ENCODE measurements around the gene OXSR1.
"Not testable (repeated sequence)": the region's sequence is repeated elsewhere in the genome, so short reads cannot be mapped to it uniquely, and the experiment has no call there.

OXSR1 gene

GRCh38 chr3:38153221-38153620, 12.1 kb upstream of the OXSR1 start:
- DNase-seq (ENCODE audit: low read depth): no peak
- no peak for TF ChIP-seq CTCF (IDR thresholded peaks at IDR 0.05; ENCODE audit: insufficient read depth, low read depth, low read length, missing control alignments)
- H3K4me3 ChIP-seq (ENCODE audit: low read depth, low read length): no peak overlapping the region

GRCh38 chr3:38154033-38154494, 11.3 kb upstream of the OXSR1 start:
- H3K4me3 ChIP-seq (ENCODE audit: low read depth, low read length): no peak overlapping the region
- no peak for TF ChIP-seq CTCF (IDR thresholded peaks at IDR 0.05; ENCODE audit: insufficient read depth, low read depth, low read length, missing control alignments)
- DNase-seq (ENCODE audit: low read depth): no peak

- no peak overlapping the region for H3K4me3 ChIP-seq (ENCODE audit: low read depth, low read length)
- peak; percentile 32 for DNase-seq (ENCODE audit: low read depth)
- TF ChIP-seq CTCF (IDR thresholded peaks at IDR 0.05; ENCODE audit: insufficient read depth, low read depth, low read length, missing control alignments): no peak
Observed at GRCh38 chr3:38154625-38155255, 10.6 kb upstream of the OXSR1 start.

- no peak for TF ChIP-seq CTCF (IDR thresholded peaks at IDR 0.05; ENCODE audit: insufficient read depth, low read depth, low read length, missing control alignments)
- DNase-seq (ENCODE audit: low read depth): no peak
Observed at GRCh38 chr3:38155825-38156224, 9.5 kb upstream of the OXSR1 start.

GRCh38 chr3:38157117-38157516, 8.2 kb upstream of the OXSR1 start:
- H3K4me3 ChIP-seq (ENCODE audit: low read depth, low read length): no peak overlapping the region
- TF ChIP-seq CTCF (IDR thresholded peaks at IDR 0.05; ENCODE audit: insufficient read depth, low read depth, low read length, missing control alignments): no peak
- DNase-seq (ENCODE audit: low read depth): no peak

More at GRCh38 chr3:38155825-38156224, 9.5 kb upstream of the OXSR1 start:
- no peak overlapping the region for H3K4me3 ChIP-seq (ENCODE audit: low read depth, low read length)

GRCh38 chr3:38157595-38157994, 7.7 kb upstream of the OXSR1 start:
- DNase-seq (ENCODE audit: low read depth): no peak
- no peak overlapping the region for H3K4me3 ChIP-seq (ENCODE audit: low read depth, low read length)
- no peak for TF ChIP-seq CTCF (IDR thresholded peaks at IDR 0.05; ENCODE audit: insufficient read depth, low read depth, low read length, missing control alignments)

- no peak for DNase-seq (ENCODE audit: low read depth)
- TF ChIP-seq CTCF (IDR thresholded peaks at IDR 0.05; ENCODE audit: insufficient read depth, low read depth, low read length, missing control alignments): no peak
- H3K4me3 ChIP-seq (ENCODE audit: low read depth, low read length): no peak overlapping the region
Observed at GRCh38 chr3:38158472-38158871, 6.9 kb upstream of the OXSR1 start.

GRCh38 chr3:38160704-38161103, 4.6 kb upstream of the OXSR1 start:
- not testable (repeated sequence) for H3K4me3 ChIP-seq (ENCODE audit: low read depth, low read length); DNase-seq (ENCODE audit: low read depth)

Measured in GM12865 (cell line).